ENCODE results near the gene RALGDS. TPM values are rescaled to one million over a fixed set of nuclear protein-coding genes. Genes with fewer than 3 reads are reported as not detected.
"Not testable (repeated sequence)": the region's sequence is repeated elsewhere in the genome, so short reads cannot be mapped to it uniquely, and the experiment has no call there.

RALGDS gene
- total RNA-seq, 2 experiments from 2014 or later, result 29.5 to 32.5 TPM

GRCh38 chr9:133098104-133098754 is 22.8 kb downstream of the RALGDS start:
- CTCF ChIA-PET, result interaction anchor here (2.0 kb wide), 1 partner anchor 46 kb away, joined by 7 read pairs; no protein-coding TSS in a partner anchor
- no peaks in the 10 kb centered on the region for H3K4me1 Mint-ChIP-seq (ENCODE audit: low read depth)
- H3K9me3 Mint-ChIP-seq, result peaks cover 15% of the 10 kb centered on the region
- no peak for DNase-seq
- H3K4me3 Mint-ChIP-seq, result no peak overlapping the region
- H3K27ac Mint-ChIP-seq, result no peak overlapping the region
- peaks cover 55% of the 10 kb centered on the region for H3K36me3 Mint-ChIP-seq (ENCODE audit: low read depth)
- intact Hi-C loops (cut with micrococcal nuclease), result no loop called here
- H3K27me3 Mint-ChIP-seq (ENCODE audit: low read depth), result no peaks in the 10 kb centered on the region

GRCh38 chr9:133094842-133095393 is 26.1 kb downstream of the RALGDS start:
- CTCF ChIA-PET, result interaction anchor here (1.3 kb wide), 1 partner anchor 49 kb away, joined by 6 read pairs; no protein-coding TSS in a partner anchor
- H3K36me3 Mint-ChIP-seq (ENCODE audit: low read depth), result peaks cover 38% of the 10 kb centered on the region
- no peak overlapping the region for H3K27ac Mint-ChIP-seq
- no peak for DNase-seq
- no peak overlapping the region for H3K4me3 Mint-ChIP-seq
- no peaks in the 10 kb centered on the region for H3K27me3 Mint-ChIP-seq (ENCODE audit: low read depth)
- intact Hi-C loops (cut with micrococcal nuclease), result no loop called here
- peaks cover 15% of the 10 kb centered on the region for H3K9me3 Mint-ChIP-seq
- no peaks in the 10 kb centered on the region for H3K4me1 Mint-ChIP-seq (ENCODE audit: low read depth)

GRCh38 chr9:133094351-133094750 is 26.7 kb downstream of the RALGDS start:
- intact Hi-C loops (cut with micrococcal nuclease); H3K4me3 Mint-ChIP-seq; H3K4me1 Mint-ChIP-seq (ENCODE audit: low read depth); DNase-seq; H3K27me3 Mint-ChIP-seq (ENCODE audit: low read depth); H3K27ac Mint-ChIP-seq: not testable (repeated sequence)
- peaks cover 35% of the 10 kb centered on the region for H3K36me3 Mint-ChIP-seq (ENCODE audit: low read depth)
- CTCF ChIA-PET, result interaction anchor here (1.3 kb wide), 1 partner anchor 50 kb away, joined by 6 read pairs; no protein-coding TSS in a partner anchor
- H3K9me3 Mint-ChIP-seq, result peaks cover 15% of the 10 kb centered on the region

GRCh38 chr9:133090752-133091385 is 30.2 kb downstream of the RALGDS start:
- CTCF ChIA-PET, result no interaction called here

GRCh38 chr9:133090187-133090586 is 30.9 kb downstream of the RALGDS start:
- Mint-ChIP-seq H3K36me3 (ENCODE audit: low read depth) (no peaks in the 10 kb centered on the region), H3K27me3 (ENCODE audit: low read depth) (no peaks in the 10 kb centered on the region), H3K4me3 (no peak overlapping the region), H3K27ac (no peak overlapping the region), H3K4me1 (ENCODE audit: low read depth) (no peaks in the 10 kb centered on the region), H3K9me3 (no peaks in the 10 kb centered on the region)
- CTCF ChIA-PET, result no interaction called here
- no peak for DNase-seq
- intact Hi-C loops (cut with micrococcal nuclease), result no loop called here

More at GRCh38 chr9:133090752-133091385, 30.2 kb downstream of the RALGDS start:
- H3K4me3 Mint-ChIP-seq, result no peak overlapping the region
- no peaks in the 10 kb centered on the region for H3K4me1 Mint-ChIP-seq (ENCODE audit: low read depth)
- no peak for DNase-seq
- H3K9me3 Mint-ChIP-seq, result peaks cover 6% of the 10 kb centered on the region
- peaks cover 3% of the 10 kb centered on the region for H3K36me3 Mint-ChIP-seq (ENCODE audit: low read depth)
- no peaks in the 10 kb centered on the region for H3K27me3 Mint-ChIP-seq (ENCODE audit: low read depth)
- intact Hi-C loops (cut with micrococcal nuclease), result no loop called here
- H3K27ac Mint-ChIP-seq, result peak overlapping the region; percentile 14

- CTCF ChIA-PET, result no interaction called here
- intact Hi-C loops (cut with micrococcal nuclease), result no loop called here
- no peak for DNase-seq
- Mint-ChIP-seq H3K4me3 (no peak overlapping the region), H3K27me3 (ENCODE audit: low read depth) (no peaks in the 10 kb centered on the region), H3K27ac (no peak overlapping the region), H3K4me1 (ENCODE audit: low read depth) (no peaks in the 10 kb centered on the region), H3K9me3 (no peaks in the 10 kb centered on the region), H3K36me3 (ENCODE audit: low read depth) (no peaks in the 10 kb centered on the region)
These were observed 31.8 kb downstream of the RALGDS start for GRCh38 chr9:133089271-133089671.

GRCh38 chr9:133088756-133089155 is 32.3 kb downstream of the RALGDS start:
- Mint-ChIP-seq H3K9me3 (no peaks in the 10 kb centered on the region), H3K36me3 (ENCODE audit: low read depth) (no peaks in the 10 kb centered on the region), H3K27me3 (ENCODE audit: low read depth) (no peaks in the 10 kb centered on the region), H3K4me1 (ENCODE audit: low read depth) (no peaks in the 10 kb centered on the region), H3K4me3 (no peak overlapping the region), H3K27ac (no peak overlapping the region)
- intact Hi-C loops (cut with micrococcal nuclease), result no loop called here
- CTCF ChIA-PET, result no interaction called here
- no peak for DNase-seq

- DNase-seq, result no peak
- Mint-ChIP-seq H3K27ac (no peak overlapping the region), H3K36me3 (ENCODE audit: low read depth) (no peaks in the 10 kb centered on the region), H3K9me3 (no peaks in the 10 kb centered on the region), H3K4me1 (ENCODE audit: low read depth) (no peaks in the 10 kb centered on the region), H3K4me3 (no peak overlapping the region), H3K27me3 (ENCODE audit: low read depth) (no peaks in the 10 kb centered on the region)
- CTCF ChIA-PET, result no interaction called here
- intact Hi-C loops (cut with micrococcal nuclease), result no loop called here
These were observed 32.8 kb downstream of the RALGDS start for GRCh38 chr9:133088146-133088750.

- H3K4me1 Mint-ChIP-seq (ENCODE audit: low read depth), result no peaks in the 10 kb centered on the region
- no peaks in the 10 kb centered on the region for H3K27me3 Mint-ChIP-seq (ENCODE audit: low read depth)
- CTCF ChIA-PET, result no interaction called here
- intact Hi-C loops (cut with micrococcal nuclease), result no loop called here
- H3K27ac Mint-ChIP-seq, result no peak overlapping the region
- no peak for DNase-seq
- no peaks in the 10 kb centered on the region for H3K36me3 Mint-ChIP-seq (ENCODE audit: low read depth)
- no peaks in the 10 kb centered on the region for H3K9me3 Mint-ChIP-seq
- H3K4me3 Mint-ChIP-seq, result no peak overlapping the region
These were observed 33.5 kb downstream of the RALGDS start for GRCh38 chr9:133087429-133088145.

GRCh38 chr9:133086894-133087293 is 34.1 kb downstream of the RALGDS start:
- intact Hi-C loops (cut with micrococcal nuclease), result no loop called here
- Mint-ChIP-seq H3K36me3 (ENCODE audit: low read depth) (no peaks in the 10 kb centered on the region), H3K9me3 (no peaks in the 10 kb centered on the region), H3K4me1 (ENCODE audit: low read depth) (no peaks in the 10 kb centered on the region), H3K27me3 (ENCODE audit: low read depth) (no peaks in the 10 kb centered on the region), H3K27ac (no peak overlapping the region), H3K4me3 (no peak overlapping the region)
- no peak for DNase-seq
- CTCF ChIA-PET, result no interaction called here

- H3K36me3 Mint-ChIP-seq (ENCODE audit: low read depth); H3K9me3 Mint-ChIP-seq; H3K27ac Mint-ChIP-seq; H3K4me1 Mint-ChIP-seq (ENCODE audit: low read depth); H3K4me3 Mint-ChIP-seq; DNase-seq; H3K27me3 Mint-ChIP-seq (ENCODE audit: low read depth); intact Hi-C loops (cut with micrococcal nuclease); CTCF ChIA-PET: not testable (repeated sequence)
These were observed 34.7 kb downstream of the RALGDS start for GRCh38 chr9:133086212-133086860.

GRCh38 chr9:133083688-133084087 is 37.4 kb downstream of the RALGDS start:
- intact Hi-C loops (cut with micrococcal nuclease); H3K4me1 Mint-ChIP-seq (ENCODE audit: low read depth); H3K9me3 Mint-ChIP-seq; CTCF ChIA-PET; H3K36me3 Mint-ChIP-seq (ENCODE audit: low read depth); H3K27me3 Mint-ChIP-seq (ENCODE audit: low read depth); DNase-seq; H3K4me3 Mint-ChIP-seq; H3K27ac Mint-ChIP-seq: not testable (repeated sequence)
